ENCODE measurements around the gene CNNM4.
A peak's percentile ranks its signal among the peaks of the same experiment; 100 is the strongest.

The CNNM4 gene

DNA sequence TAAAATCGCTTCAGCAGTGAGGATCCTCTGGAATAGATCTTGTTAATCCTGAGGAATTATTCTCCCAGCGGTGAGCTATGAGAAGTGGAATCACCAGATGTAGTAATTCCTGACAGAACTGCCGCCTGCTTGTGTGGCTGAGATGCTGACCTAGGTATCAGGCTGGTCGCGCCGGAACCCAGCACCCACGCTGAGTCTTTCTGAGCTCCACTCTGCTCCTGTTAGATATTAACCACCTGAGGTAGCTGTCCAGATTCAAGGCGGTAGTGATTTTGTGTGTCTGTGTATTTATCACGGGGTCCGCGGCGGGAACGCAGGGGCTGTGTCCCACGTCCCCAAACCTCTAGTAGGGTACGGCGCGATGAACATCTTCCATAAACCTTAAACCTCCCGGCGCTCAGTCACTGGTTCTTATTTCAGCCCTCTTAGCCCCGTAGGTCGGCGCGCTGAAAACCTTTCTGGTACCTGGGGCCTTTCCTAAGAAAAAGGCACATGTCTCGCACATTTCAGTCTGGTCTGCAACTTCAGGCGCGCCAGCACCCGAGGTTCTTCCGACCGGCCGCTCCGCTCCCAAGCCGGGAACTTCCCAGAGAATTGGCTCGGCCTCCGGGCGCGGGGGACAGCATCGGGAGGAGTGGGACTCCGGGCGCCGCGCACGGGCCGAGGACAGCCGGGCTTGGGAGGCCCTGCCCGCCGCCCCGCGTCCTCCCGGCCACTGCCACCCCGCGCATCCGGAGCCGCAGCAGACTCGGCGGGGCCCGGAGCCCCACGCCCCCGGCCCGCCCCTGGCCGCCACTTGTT lies 54.8 kb downstream of the CNNM4 start:
- no peak for DNase-seq

- DNase-seq = peak; percentile 66
Measured at GRCh38 chr2:96816127-96816835, 55.6 kb downstream of the CNNM4 start, which contains the start of gene CNNM3. CNNM3 (plus strand) TSS chr2:96816268; CDS start chr2:96816278, 10 bp downstream.

DNA sequence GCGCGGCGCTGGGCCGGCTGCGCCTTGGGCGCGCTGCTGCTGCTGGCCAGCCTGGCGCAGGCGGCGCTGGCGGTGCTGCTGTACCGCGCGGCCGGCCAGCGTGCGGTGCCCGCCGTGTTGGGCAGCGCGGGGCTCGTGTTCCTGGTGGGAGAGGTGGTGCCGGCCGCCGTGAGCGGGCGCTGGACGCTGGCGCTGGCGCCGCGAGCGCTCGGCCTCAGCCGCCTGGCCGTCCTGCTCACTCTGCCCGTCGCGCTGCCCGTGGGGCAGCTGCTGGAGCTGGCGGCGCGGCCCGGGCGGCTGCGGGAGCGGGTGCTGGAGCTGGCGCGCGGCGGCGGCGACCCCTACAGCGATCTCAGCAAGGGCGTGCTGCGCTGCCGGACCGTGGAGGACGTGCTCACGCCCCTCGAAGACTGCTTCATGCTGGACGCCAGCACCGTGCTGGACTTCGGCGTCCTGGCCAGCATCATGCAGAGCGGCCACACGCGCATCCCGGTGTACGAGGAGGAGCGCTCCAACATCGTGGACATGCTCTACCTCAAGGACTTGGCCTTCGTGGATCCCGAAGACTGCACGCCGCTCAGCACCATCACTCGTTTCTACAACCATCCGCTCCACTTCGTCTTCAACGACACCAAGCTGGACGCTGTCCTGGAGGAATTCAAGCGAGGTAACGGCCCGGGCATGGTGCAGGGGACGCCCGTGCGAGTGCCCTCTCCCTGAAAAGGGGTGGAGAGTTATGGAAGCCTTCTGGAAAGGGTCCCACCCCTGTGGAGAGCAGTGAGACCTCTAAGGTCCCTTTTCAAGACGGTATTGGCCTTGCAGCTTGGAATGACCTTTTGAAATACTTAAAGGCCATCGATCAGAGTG lies 56.4 kb downstream of the CNNM4 start:
- DNase-seq = no peak

DNA sequence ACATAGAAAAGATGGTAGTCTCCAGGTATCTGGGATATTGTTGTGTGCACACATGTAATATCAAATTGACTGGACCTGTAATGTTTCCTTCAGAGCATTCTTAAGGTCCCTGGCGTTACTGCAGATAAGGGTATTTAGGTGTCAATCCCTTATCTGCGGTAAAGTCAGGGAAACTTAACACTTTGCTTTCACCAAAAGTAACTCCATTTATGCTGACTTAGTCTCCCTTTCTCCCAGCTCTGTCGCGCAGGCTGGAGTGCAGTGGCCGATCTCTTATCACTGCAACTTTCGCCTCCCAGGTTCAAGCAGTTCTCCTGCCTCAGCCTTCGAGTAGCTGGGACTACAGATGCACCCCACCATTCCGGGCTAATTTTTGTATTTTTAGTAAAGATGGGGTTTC lies 57.2 kb downstream of the CNNM4 start:
- no peak for DNase-seq

GRCh38 chr2:96819128-96819875 lies 58.6 kb downstream of the CNNM4 start:
- no peak for DNase-seq

GRCh38 chr2:96819876-96820511 lies 59.3 kb downstream of the CNNM4 start:
- no peak for DNase-seq

DNA sequence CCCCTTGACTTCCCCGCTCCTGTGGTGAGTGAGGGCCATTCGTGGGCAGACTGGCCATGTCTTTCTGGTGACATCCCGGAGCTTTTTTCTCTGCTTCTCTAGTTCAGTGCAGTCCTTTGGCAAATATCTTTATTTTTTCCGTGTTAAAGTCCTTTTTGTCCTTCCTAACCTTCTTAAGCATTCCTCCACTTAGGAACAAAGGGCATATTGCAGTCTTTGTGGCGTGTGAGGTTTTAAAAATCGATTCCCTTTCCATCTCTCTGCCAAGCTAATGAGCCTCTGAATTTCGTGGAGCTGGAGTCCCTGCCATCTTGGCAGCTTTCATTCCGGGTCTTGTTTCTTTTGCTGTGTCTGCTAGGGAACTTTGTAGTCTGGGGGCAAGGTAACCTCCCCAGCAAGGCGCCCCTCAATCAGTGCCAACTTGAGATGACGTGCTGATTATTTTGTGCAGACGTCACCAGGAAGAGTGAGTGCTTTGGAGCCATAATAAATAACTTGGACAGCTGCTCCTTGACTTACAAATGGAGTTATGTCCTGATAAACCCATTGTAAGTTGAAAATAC lies 60.5 kb downstream of the CNNM4 start:
- no peak for DNase-seq

GRCh38 chr2:96822786-96823185 lies 62.1 kb downstream of the CNNM4 start:
- no peak for DNase-seq

- no peak for DNase-seq
Measured at GRCh38 chr2:96823198-96823597, 62.5 kb downstream of the CNNM4 start.

DNA sequence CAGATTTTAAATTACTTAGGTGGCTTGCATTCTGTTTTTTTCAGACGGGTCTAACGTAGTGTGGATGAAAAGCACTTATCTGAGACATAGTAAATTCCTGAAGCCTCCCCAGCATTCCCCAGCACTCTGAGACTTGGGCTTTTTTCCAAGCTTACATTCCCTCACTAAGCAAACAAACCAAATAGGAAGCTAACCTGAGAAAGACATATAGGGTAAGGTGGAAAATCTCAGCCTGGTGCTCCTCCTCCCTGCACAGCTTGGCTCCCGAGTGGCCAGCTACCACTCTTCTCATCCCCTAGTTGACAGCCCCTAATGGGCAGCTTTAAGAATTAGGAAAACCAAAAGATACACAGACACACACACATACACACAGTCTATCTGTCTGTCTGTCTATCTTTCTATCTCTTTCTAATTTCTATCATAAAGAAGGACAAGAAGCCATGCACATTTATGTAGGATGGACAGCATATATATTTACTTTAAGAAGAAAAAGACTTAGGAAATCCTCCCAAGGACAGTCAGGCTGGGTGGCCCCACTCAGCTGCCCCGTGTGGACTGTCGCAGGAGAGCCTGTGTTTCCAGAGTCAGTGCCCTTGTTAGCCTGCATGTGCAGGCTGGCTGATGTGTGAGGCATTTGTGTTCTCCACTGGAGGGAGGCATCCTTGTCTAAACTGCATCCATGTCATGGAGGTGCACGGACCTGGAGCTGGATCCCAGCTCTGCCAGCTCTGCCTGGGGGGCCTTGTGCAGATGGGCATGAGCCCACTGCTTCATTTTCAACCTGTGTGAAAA lies 63.6 kb downstream of the CNNM4 start:
- no peak for DNase-seq

DNA sequence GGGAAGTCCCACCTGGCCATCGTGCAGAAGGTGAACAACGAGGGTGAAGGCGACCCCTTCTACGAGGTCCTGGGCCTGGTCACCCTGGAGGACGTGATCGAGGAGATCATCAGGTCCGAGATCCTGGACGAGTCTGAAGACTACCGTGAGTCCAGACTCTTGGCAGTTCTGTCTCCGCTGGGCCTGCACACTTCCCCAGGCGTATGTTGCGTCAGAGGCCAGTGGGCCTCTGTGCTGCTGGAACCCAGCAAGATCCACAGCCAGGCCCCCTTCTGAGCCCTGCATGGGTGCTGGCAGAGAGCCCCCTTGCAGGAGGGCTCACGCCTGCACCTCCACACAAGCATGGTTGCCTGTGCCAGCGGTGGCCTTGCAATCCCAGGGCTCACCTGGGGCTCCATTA lies 64.4 kb downstream of the CNNM4 start:
- no peak for DNase-seq

- no peak for DNase-seq
Measured at GRCh38 chr2:96826546-96827278, 66.0 kb downstream of the CNNM4 start.

DNA sequence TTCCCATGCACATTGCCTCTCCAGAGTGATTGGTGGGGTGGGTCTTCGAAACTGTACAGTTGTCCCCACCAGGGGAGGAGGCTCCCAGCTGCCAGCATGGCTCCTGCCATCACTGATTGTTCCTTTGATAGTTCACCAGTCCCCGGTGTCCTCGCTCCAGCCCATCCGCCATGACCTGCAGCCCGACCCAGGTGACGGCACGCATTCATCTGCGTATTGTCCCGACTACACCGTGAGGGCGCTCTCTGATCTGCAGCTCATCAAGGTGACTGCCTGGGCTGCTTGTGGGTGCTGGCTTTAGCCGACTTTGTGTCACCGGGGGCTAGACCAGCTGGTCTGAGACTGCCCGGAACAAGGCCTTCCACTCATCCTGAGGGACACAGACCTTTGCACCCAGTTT lies 67.7 kb downstream of the CNNM4 start:
- no peak for DNase-seq

DNA sequence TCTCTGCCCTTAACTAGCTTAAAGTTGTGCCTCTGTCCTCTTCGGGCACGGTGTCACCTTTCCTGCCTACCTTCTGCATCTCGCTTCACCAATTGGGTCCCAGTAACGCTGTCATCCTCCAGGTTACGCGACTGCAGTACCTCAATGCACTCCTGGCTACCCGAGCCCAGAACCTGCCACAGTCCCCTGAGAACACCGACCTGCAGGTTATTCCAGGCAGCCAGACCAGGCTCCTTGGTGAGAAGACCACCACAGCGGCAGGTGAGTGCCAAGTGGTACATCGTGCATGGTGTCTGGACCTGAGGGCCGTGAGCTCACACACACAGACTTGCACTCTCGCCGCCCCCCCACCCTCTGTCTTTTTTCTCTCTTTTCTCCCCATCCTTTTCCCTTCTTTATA lies 68.2 kb downstream of the CNNM4 start:
- no peak for DNase-seq

- no peak for DNase-seq
Measured at GRCh38 chr2:96830044-96830562, 69.4 kb downstream of the CNNM4 start.

GRCh38 chr2:96831679-96832078 lies 71.0 kb downstream of the CNNM4 start:
- DNase-seq = no peak

DNA sequence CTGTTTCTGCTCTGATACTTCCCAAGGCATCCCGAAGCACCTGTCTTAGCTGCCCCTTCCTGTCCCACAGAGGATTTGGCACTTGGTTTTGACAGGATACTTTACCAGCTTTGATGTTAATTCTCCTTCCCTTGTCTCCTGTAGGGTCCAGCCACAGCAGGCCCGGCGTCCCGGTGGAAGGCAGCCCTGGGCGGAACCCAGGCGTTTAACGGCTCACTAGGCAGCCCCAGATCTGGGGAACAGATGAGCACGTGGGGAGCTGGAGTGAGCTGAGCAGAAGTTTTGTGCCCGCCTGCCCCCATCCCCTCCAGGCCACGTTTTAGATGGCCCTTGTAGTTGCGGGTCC lies 71.7 kb downstream of the CNNM4 start:
- DNase-seq = no peak

DNA sequence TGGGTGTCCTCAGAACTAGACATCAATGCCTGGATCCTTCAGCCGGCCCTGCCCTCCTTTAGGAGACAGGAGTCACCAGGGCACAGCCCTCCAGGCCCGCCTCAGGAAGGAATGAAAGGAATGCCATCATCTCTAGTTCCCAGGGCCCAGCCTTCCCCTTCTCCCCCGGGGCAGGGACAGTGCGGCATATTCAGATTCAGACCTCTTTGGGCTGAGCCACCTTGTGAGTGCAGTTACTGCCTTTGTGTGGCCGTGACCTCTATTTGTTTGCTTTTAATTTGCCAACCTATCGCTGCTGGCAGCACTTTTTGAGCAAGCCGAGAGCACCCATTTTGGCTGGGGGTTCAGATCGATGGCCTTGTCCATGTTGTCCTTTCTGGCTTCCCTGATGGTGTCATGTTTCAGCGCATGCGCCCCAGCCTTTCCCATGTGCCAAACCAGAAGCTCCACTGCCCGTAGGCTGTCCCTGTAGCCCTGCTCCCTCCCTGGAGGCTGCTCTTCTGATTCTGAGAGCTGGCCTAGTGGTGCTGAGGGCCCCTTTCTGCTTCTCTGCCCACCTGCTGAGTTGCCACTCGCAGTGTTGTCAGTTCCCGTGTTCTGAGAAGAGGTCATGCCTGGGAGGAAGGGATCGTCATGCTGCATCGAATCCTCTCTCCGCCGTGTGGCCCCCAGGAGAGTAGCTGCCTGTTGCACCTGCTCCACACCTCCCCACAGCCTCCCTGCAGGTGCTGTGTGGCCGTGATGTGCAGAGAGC lies 72.2 kb downstream of the CNNM4 start:
- DNase-seq = peak; percentile 44

- no peak for DNase-seq
Measured at GRCh38 chr2:96835830-96836229, 75.1 kb downstream of the CNNM4 start.

Measured in NCI-H2081 treated with DMSO at 0.1 percent for 48 hours (cell line).